ENCODE results near the gene SRGAP1. TPM values are rescaled to one million over a fixed set of nuclear protein-coding genes. Genes with fewer than 3 reads are reported as not detected.

Gene SRGAP1
- total and polyA plus RNA-seq, 2 of the 8 experiments (the other 6 are each of a cell fraction or from before 2014, with no cell fraction given): 3.2 to 7.3 TPM

DNA sequence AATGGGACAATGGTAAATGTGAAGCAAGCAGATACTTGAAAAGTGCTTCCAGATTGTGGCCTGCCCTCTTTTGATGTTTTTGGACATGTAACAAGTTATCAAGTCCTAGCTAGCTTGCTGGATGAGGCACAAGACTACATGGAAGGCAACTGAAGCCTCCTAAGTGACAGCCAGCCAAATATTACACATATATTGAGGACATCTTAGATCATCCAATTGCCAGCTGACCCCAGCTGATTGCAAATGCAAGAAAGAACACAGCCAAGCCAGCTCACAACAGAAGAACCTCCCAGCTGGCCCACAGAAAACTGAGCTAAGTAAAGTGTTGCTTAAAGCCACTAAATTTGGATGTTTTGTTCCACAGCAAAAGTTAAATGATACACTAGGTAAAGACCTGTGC is 156.9 kb downstream of the SRGAP1 start:
- H3K27ac ChIP-seq (ENCODE audit: low read depth, low read length): no peak overlapping the region
- ChIA-PET POLR2A (ENCODE audit: partially characterized antibody) (no interaction called here), CTCF (ENCODE audit: partially characterized antibody) (no interaction called here)
- no peak overlapping the region for H3K14ac ChIP-seq (ENCODE audit: insufficient read length)
- H2BK15ac ChIP-seq (ENCODE audit: low read length): no peak overlapping the region
- no peaks in the 10 kb centered on the region for H3K23me2 ChIP-seq (ENCODE audit: low read depth, low read length)
- DNase-seq (ENCODE audit: low read depth in 1 of 2, low spot score in 2 of 2) (no peak), FAIRE-seq (no peak)
- no peaks in the 10 kb centered on the region for H3K27me3 ChIP-seq (replicated peaks in 1 of 4; ENCODE audit: control insufficient read depth in 3 of 4, extremely low read depth in 1 of 4, insufficient read depth in 3 of 4, low read length in 3 of 4)
- no peak overlapping the region for H2AK5ac ChIP-seq (ENCODE audit: low read depth, low read length)
- H4K20me1 ChIP-seq (replicated peaks in 1 of 2; ENCODE audit: control insufficient read depth in 1 of 2, insufficient read depth in 2 of 2, low read length in 2 of 2): no peaks in the 10 kb centered on the region
- H3K23ac ChIP-seq (ENCODE audit: insufficient read length): no peak overlapping the region
- no peak overlapping the region for H2BK12ac ChIP-seq (ENCODE audit: low read depth, low read length)
- no peak overlapping the region for H2BK120ac ChIP-seq (replicated peaks; ENCODE audit: low read depth, low read length)
- no peak overlapping the region for H3K4ac ChIP-seq (replicated peaks; ENCODE audit: insufficient read length, low read depth, low read length)
- no peak overlapping the region for H3K4me2 ChIP-seq (ENCODE audit: insufficient read depth in 1 of 2, low read depth in 2 of 2, low read length in 2 of 2)
- no peak overlapping the region for H4K5ac ChIP-seq (ENCODE audit: insufficient read length, low read depth, low read length)
- H3K36me3 ChIP-seq (ENCODE audit: control insufficient read depth in 2 of 4, insufficient read depth in 4 of 4, low read length in 3 of 4): no peaks in the 10 kb centered on the region
- no peak overlapping the region for H2AFZ ChIP-seq (ENCODE audit: low read length)
- H2BK20ac ChIP-seq (ENCODE audit: low read length): no peak overlapping the region
- H3K79me2 ChIP-seq (ENCODE audit: control insufficient read depth in 1 of 2, insufficient read depth in 2 of 2, low read length in 2 of 2): no peaks in the 10 kb centered on the region
- H3K4me3 ChIP-seq (ENCODE audit: extremely low read depth in 1 of 4, insufficient read depth in 2 of 4, low read depth in 3 of 4, low read length in 4 of 4): no peak overlapping the region
- no peak overlapping the region for H4K91ac ChIP-seq (replicated peaks; ENCODE audit: insufficient read length, low read length)
- no peak overlapping the region for H4K8ac ChIP-seq (ENCODE audit: extremely low read depth, insufficient read depth, low read length)
- H3K4me1 ChIP-seq (replicated peaks in 1 of 4; ENCODE audit: control insufficient read depth in 3 of 4, insufficient read depth in 4 of 4, low read length in 3 of 4): no peaks in the 10 kb centered on the region
- H3K9me3 ChIP-seq (ENCODE audit: insufficient read depth in 2 of 2, low read depth in 1 of 2, low read length in 1 of 2): no peaks in the 10 kb centered on the region
- no peak overlapping the region for H3K18ac ChIP-seq (ENCODE audit: extremely low read depth, low read length)
- H3K79me1 ChIP-seq (ENCODE audit: low read depth, low read length): no peaks in the 10 kb centered on the region
- TF ChIP-seq TBP (IDR thresholded peaks at IDR 0.05; ENCODE audit: low read depth, low read length): no peak
- H3K56ac ChIP-seq (replicated peaks; ENCODE audit: insufficient read length, low read depth, low read length): no peak overlapping the region
- no peak overlapping the region for H3K9ac ChIP-seq (replicated peaks in 1 of 4; ENCODE audit: extremely low read depth in 1 of 4, low read depth in 3 of 4, low read length in 3 of 4)
- no peak overlapping the region for H2BK5ac ChIP-seq (ENCODE audit: low read depth, low read length)
